ENCODE results near the gene KIAA1217. TPM values are rescaled to one million over a fixed set of nuclear protein-coding genes. Genes with fewer than 3 reads are reported as not detected.

KIAA1217 gene
- total RNA-seq, 1 experiment from 2014 or later = 18.6 TPM

DNA sequence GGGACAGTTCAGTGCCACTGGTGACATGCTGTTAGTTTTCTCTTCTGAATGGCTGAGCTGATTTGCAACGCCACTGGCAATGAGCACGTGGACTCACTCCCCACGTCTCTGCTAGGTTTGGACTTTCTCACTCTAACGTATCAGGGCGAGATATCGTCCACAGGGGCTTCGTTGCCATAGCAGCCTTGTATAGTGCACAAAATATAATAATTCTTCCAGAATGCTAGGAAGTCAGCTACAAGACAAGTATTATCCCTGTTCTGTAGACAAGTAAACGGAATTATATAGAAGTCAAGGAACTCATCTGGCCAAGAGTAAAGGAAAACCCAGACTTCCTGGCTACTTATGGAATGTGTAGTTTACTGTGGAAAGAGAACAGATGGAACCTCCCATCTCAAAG, 288.0 kb downstream of the KIAA1217 start:
- Histone ChIP-seq H3K4me1 (ENCODE audit: insufficient read depth, low read length) (peaks cover 4% of the 10 kb centered on the region), H2BK120ac (ENCODE audit: low read depth, low read length, poor library complexity, severe bottlenecking) (no peak overlapping the region), H3K23me2 (ENCODE audit: insufficient read length, low read depth, low read length, poor library complexity, severe bottlenecking) (no peaks in the 10 kb centered on the region), H3K9me3 (ENCODE audit: control insufficient read depth, low read depth, low read length) (no peaks in the 10 kb centered on the region), H4K8ac (replicated peaks; ENCODE audit: insufficient read length, low read depth, low read length) (no peak overlapping the region), H2BK5ac (ENCODE audit: insufficient read length, low read length) (no peak overlapping the region), H4K91ac (ENCODE audit: insufficient read length, low read depth, low read length) (no peak overlapping the region), H2AFZ (ENCODE audit: low read length) (no peak overlapping the region), H3K4me2 (ENCODE audit: insufficient read depth, insufficient read length, low read length) (no peak overlapping the region), H2BK15ac (ENCODE audit: low read depth, low read length) (no peak overlapping the region), H3T11ph (ENCODE audit: low read length) (no peak overlapping the region), H3K18ac (ENCODE audit: insufficient read length, low read depth, low read length) (no peak overlapping the region), H4K5ac (ENCODE audit: insufficient read length, low read depth, low read length) (no peak overlapping the region), H3K27me3 (ENCODE audit: insufficient read depth, low read length) (no peaks in the 10 kb centered on the region), H3K79me2 (ENCODE audit: insufficient read depth, low read length) (no peaks in the 10 kb centered on the region), H3K79me1 (ENCODE audit: insufficient read depth, low read depth, low read length, poor library complexity, severe bottlenecking) (no peaks in the 10 kb centered on the region), H2BK20ac (ENCODE audit: low read depth, low read length, poor library complexity, severe bottlenecking) (no peak overlapping the region), H3K4ac (ENCODE audit: low read depth, low read length) (no peak overlapping the region), H2BK12ac (ENCODE audit: insufficient read length, low read depth, low read length) (no peak overlapping the region), H4K20me1 (ENCODE audit: control insufficient read depth, insufficient read depth, insufficient read length) (no peaks in the 10 kb centered on the region), H3K27ac (ENCODE audit: insufficient read length, low read depth, low read length) (no peak overlapping the region), H3K56ac (ENCODE audit: insufficient read length, low read depth, low read length) (no peak overlapping the region), H2AK5ac (ENCODE audit: insufficient read length, low read length) (no peak overlapping the region), H3K14ac (ENCODE audit: insufficient read depth, low read length) (no peak overlapping the region), H3K23ac (ENCODE audit: insufficient read length, low read depth, low read length) (no peak overlapping the region), H3K9ac (ENCODE audit: extremely low read depth, insufficient read length, low read length) (no peak overlapping the region)
- no peak for DNase-seq
- H3K27ac Mint-ChIP-seq = no peak overlapping the region
- no peak for TF ChIP-seq CTCF (conservative IDR thresholded peaks at IDR 0.05)
- H3K9me3 Mint-ChIP-seq = no peaks in the 10 kb centered on the region
- WGBS (ENCODE audit: extremely low coverage, insufficient read length, low lambda C conversion rate) = no CpG with 5 or more reads among the region's 8 CpGs
- no peak overlapping the region for H3K4me3 Mint-ChIP-seq
- no peaks in the 10 kb centered on the region for H3K27me3 Mint-ChIP-seq (ENCODE audit: low read depth)
- H3K36me3 Mint-ChIP-seq (ENCODE audit: insufficient read depth in 1 of 3, low read depth in 3 of 3) = peaks cover 1 to 8% (median 2%) of the 10 kb centered on the region in 3 experiments; a peak in 5 of 7 replicates
- H3K4me1 Mint-ChIP-seq = peaks cover 34 to 35% of the 10 kb centered on the region in 2 experiments

All from H9 (cell line).